SH-SY5Y (cell line): Measurements from ENCODE around the gene COL4A6.

Experiments
- GATA2 ChIP-seq: IDR thresholded peaks from 2 replicates; pipeline ENCODE4 v1.6.1; 2011; ENCODE audit warnings: mild to moderate bottlenecking, low read depth, low read length
- GATA3 ChIP-seq: IDR thresholded peaks from 2 replicates; pipeline ENCODE4 v1.6.1; 2011; ENCODE audit warnings: low read depth, mild to moderate bottlenecking, low read length, moderate library complexity

DNA sequence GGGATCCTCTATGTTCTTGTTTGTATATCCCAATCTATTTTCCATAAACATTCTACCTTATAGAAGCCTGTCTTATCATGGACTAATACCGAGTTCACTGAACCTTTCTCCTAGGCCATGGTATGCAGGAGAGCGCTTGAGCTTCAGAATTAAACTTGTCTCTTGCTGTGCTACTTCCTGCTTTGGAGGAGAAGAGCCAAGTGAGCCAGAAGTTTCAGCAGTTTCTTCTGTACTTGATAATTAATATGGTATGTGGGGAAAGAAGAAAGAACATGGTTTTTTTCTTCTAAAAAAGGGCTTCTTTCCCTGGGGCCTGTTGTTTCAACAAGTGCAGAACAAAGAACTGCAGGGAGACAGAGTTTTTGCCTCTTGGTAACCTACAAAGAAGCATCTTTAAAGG is 173.8 kb downstream of the COL4A6 start:
- TF ChIP-seq GATA2 (no peak), GATA3 (no peak)
